Tibial artery (tissue), 4 donors: ENCODE measurements around the gene ALOX5.

Experiments
- DNase-seq, 2 donors: peaks; one replicate each; pipeline ENCODE4 v3.0.0-alpha.2; 2019
- H3K27ac ChIP-seq, 2 donors: fragments of 200-600 bp; sonication (generic) in 1 of 2; 1 replicate in 1 of 2; 2 replicates in 1 of 2; pipeline ENCODE4 v1.5.1; 2018 to 2019; ENCODE audit warnings: mild to moderate bottlenecking in 1 of 2
- H3K27me3 ChIP-seq, 2 donors: fragments of 200-600 bp; sonication (generic) in 1 of 2; one replicate each; pipeline versions ENCODE4 v1.5.1 to v1.6.0; 2016 to 2019
- H3K36me3 ChIP-seq, 3 donors: fragments of 200-600 bp; sonication (generic) in 2 of 3; one replicate each; pipeline ENCODE4 v1.5.1; 2016 to 2019; ENCODE audit warnings: mild to moderate bottlenecking in 2 of 3
- H3K4me1 ChIP-seq, 4 donors: fragments of 200-600 bp; sonication (generic) in 2 of 4; 1 replicate in 3 of 4; 2 replicates in 1 of 4; pipeline ENCODE4 v1.5.1; 2016 to 2019
- H3K4me3 ChIP-seq, 2 donors: fragments of 200-600 bp; sonication (generic) in 1 of 2; 1 replicate in 1 of 2; 2 replicates in 1 of 2; pipeline ENCODE4 v1.5.1; 2018 to 2019; ENCODE audit warnings: mild to moderate bottlenecking in 2 of 2
- H3K9me3 ChIP-seq, 3 donors: fragments of 200-600 bp; sonication (generic) in 1 of 3; one replicate each; pipeline ENCODE4 v1.5.1; 2016 to 2019
- CTCF ChIP-seq, 2 experiments: fragments of 200-600 bp in 1 of 2; fragments of 450-650 bp in 1 of 2; IDR thresholded peaks; one replicate each; pipeline ENCODE4 v1.5.1; 2017 to 2019; ENCODE audit warnings: antibody characterized with exemption in 2 of 2, mild to moderate bottlenecking in 1 of 2, moderate library complexity in 1 of 2
- intact Hi-C: fragments of 100-400 bp; cut with DNase I; formaldehyde crosslinking; loops from one replicate; pipeline ENCODE4 v1.15.0; 2023; ENCODE audit warnings: low total_unique reads

Gene ALOX5

GRCh38 chr10:45444976-45445898, 71.2 kb downstream of the ALOX5 start:
- H3K9me3 ChIP-seq, result no peaks in the 10 kb centered on the region
- no peak for TF ChIP-seq CTCF (IDR thresholded peaks at IDR 0.05)
- H3K27ac ChIP-seq, result no peak overlapping the region
- DNase-seq, result no peak
- H3K4me3 ChIP-seq, result no peak overlapping the region
- intact Hi-C loops, result no loop called here
- H3K36me3 ChIP-seq, result no peaks in the 10 kb centered on the region
- H3K27me3 ChIP-seq, result peaks cover 0 to 14% of the 10 kb centered on the region in 2 donors
- no peaks in the 10 kb centered on the region for H3K4me1 ChIP-seq

GRCh38 chr10:45446858-45447257, 72.8 kb downstream of the ALOX5 start:
- Histone ChIP-seq H3K27ac (no peak overlapping the region), H3K36me3 (no peaks in the 10 kb centered on the region), H3K4me3 (no peak overlapping the region), H3K9me3 (no peaks in the 10 kb centered on the region), H3K27me3 (peaks cover 0 to 7% of the 10 kb centered on the region in 2 donors), H3K4me1 (no peaks in the 10 kb centered on the region)
- intact Hi-C loops, result no loop called here
- TF ChIP-seq CTCF (IDR thresholded peaks at IDR 0.05), result no peak
- DNase-seq, result no peak

- intact Hi-C loops, result no loop called here
- no peak overlapping the region for H3K4me3 ChIP-seq
- TF ChIP-seq CTCF (IDR thresholded peaks at IDR 0.05), result no peak
- peaks cover 0 to 2% of the 10 kb centered on the region in 2 donors for H3K27me3 ChIP-seq
- H3K4me1 ChIP-seq, result no peaks in the 10 kb centered on the region
- no peaks in the 10 kb centered on the region for H3K9me3 ChIP-seq
- DNase-seq, result no peak
- no peaks in the 10 kb centered on the region for H3K36me3 ChIP-seq
- no peak overlapping the region for H3K27ac ChIP-seq
Measured at GRCh38 chr10:45447416-45447815, 73.4 kb downstream of the ALOX5 start.

GRCh38 chr10:45450866-45451265, 76.8 kb downstream of the ALOX5 start:
- Histone ChIP-seq H3K27me3 (no peaks in the 10 kb centered on the region), H3K27ac (no peak overlapping the region), H3K4me1 (peaks cover 0 to 4% (median 0%) of the 10 kb centered on the region in 4 donors), H3K9me3 (no peaks in the 10 kb centered on the region), H3K36me3 (peaks cover 0 to 7% (median 6%) of the 10 kb centered on the region in 3 donors), H3K4me3 (no peak overlapping the region)
- no peak for DNase-seq
- intact Hi-C loops, result no loop called here
- no peak for TF ChIP-seq CTCF (IDR thresholded peaks at IDR 0.05)

- peaks cover 0 to 13% (median 11%) of the 10 kb centered on the region in 3 donors for H3K36me3 ChIP-seq
- TF ChIP-seq CTCF (IDR thresholded peaks at IDR 0.05), result no peak
- intact Hi-C loops, result no loop called here
- no peaks in the 10 kb centered on the region for H3K27me3 ChIP-seq
- H3K4me1 ChIP-seq, result peaks cover 0 to 4% (median 0%) of the 10 kb centered on the region in 4 donors
- H3K27ac ChIP-seq, result no peak overlapping the region
- no peak for DNase-seq
- no peak overlapping the region for H3K4me3 ChIP-seq
- no peaks in the 10 kb centered on the region for H3K9me3 ChIP-seq
Measured at GRCh38 chr10:45451407-45451806, 77.4 kb downstream of the ALOX5 start.
